GM21423 (cell line): Measurements from ENCODE around the gene EMILIN3.
"Not testable (repeated sequence)": the region's sequence is repeated elsewhere in the genome, so short reads cannot be mapped to it uniquely, and the experiment has no call there.

ENCODE experiments used
- ATAC-seq: cut with Tn5 transposase; IDR thresholded peaks from one replicate; pipeline ENCODE4 v1.9.1; 2021; ENCODE audit warnings: mild to moderate bottlenecking, moderate library complexity; ENCODE audit not compliant: unreplicated experiment

Gene EMILIN3

GRCh38 chr20:41320976-41321375, 45.6 kb downstream of the EMILIN3 start:
- no peak for ATAC-seq

- ATAC-seq, result no peak
These were observed 46.2 kb downstream of the EMILIN3 start for GRCh38 chr20:41320441-41320840.

- ATAC-seq, result no peak
These were observed 48.4 kb downstream of the EMILIN3 start for GRCh38 chr20:41318271-41318649.

GRCh38 chr20:41317546-41318270, 48.9 kb downstream of the EMILIN3 start, which contains the start of gene ZHX3:
Gene ZHX3, minus strand, starts transcription at chr20:41317731. Its CDS starts 112,815 bp downstream, at chr20:41204916.
- ATAC-seq, result peak; percentile 94

GRCh38 chr20:41316602-41317545, 49.7 kb downstream of the EMILIN3 start:
- ATAC-seq, result peak; percentile 49

GRCh38 chr20:41316051-41316450, 50.6 kb downstream of the EMILIN3 start:
- ATAC-seq, result no peak

GRCh38 chr20:41314386-41314785, 52.2 kb downstream of the EMILIN3 start:
- ATAC-seq, result no peak

GRCh38 chr20:41312009-41312408, 54.6 kb downstream of the EMILIN3 start:
- not testable (repeated sequence) for ATAC-seq
